ENCODE results near the gene LRRC34. TPM values are rescaled to one million over a fixed set of nuclear protein-coding genes. Genes with fewer than 3 reads are reported as not detected.

LRRC34 gene
- total RNA-seq, 1 donor from 2014 or later, result 1.5 TPM

GRCh38 chr3:169848741-169849140, 36.0 kb upstream of the LRRC34 start:
- Mint-ChIP-seq H3K27ac (ENCODE audit: unreplicated experiment) (no peak overlapping the region), H3K9me3 (ENCODE audit: unreplicated experiment) (no peaks in the 10 kb centered on the region), H3K4me3 (ENCODE audit: unreplicated experiment) (no peak overlapping the region), H3K4me1 (ENCODE audit: unreplicated experiment) (no peaks in the 10 kb centered on the region), H3K36me3 (ENCODE audit: unreplicated experiment) (no peaks in the 10 kb centered on the region), H3K27me3 (ENCODE audit: unreplicated experiment) (peaks cover 18% of the 10 kb centered on the region)
- no peak for TF ChIP-seq CTCF (IDR thresholded peaks at IDR 0.05)
- no peak for DNase-seq (ENCODE audit: extremely low spot score, unreplicated experiment)

- Mint-ChIP-seq H3K4me1 (ENCODE audit: unreplicated experiment) (no peaks in the 10 kb centered on the region), H3K27ac (ENCODE audit: unreplicated experiment) (no peak overlapping the region), H3K9me3 (ENCODE audit: unreplicated experiment) (peaks cover 2% of the 10 kb centered on the region), H3K4me3 (ENCODE audit: unreplicated experiment) (no peak overlapping the region), H3K36me3 (ENCODE audit: unreplicated experiment) (no peaks in the 10 kb centered on the region), H3K27me3 (ENCODE audit: unreplicated experiment) (peaks cover 17% of the 10 kb centered on the region)
- no peak for TF ChIP-seq CTCF (IDR thresholded peaks at IDR 0.05)
- no peak for DNase-seq (ENCODE audit: extremely low spot score, unreplicated experiment)
Measured at GRCh38 chr3:169847896-169848295, 35.2 kb upstream of the LRRC34 start.

GRCh38 chr3:169846458-169847193, 33.9 kb upstream of the LRRC34 start:
- Mint-ChIP-seq H3K27ac (ENCODE audit: unreplicated experiment) (no peak overlapping the region), H3K36me3 (ENCODE audit: unreplicated experiment) (no peaks in the 10 kb centered on the region), H3K4me1 (ENCODE audit: unreplicated experiment) (no peaks in the 10 kb centered on the region), H3K4me3 (ENCODE audit: unreplicated experiment) (no peak overlapping the region), H3K9me3 (ENCODE audit: unreplicated experiment) (peaks cover 2% of the 10 kb centered on the region), H3K27me3 (ENCODE audit: unreplicated experiment) (peaks cover 18% of the 10 kb centered on the region)
- TF ChIP-seq CTCF (IDR thresholded peaks at IDR 0.05), result no peak
- no peak for DNase-seq (ENCODE audit: extremely low spot score, unreplicated experiment)

GRCh38 chr3:169842960-169843359, 30.3 kb upstream of the LRRC34 start:
- no peak for TF ChIP-seq CTCF (IDR thresholded peaks at IDR 0.05)
- H3K9me3 Mint-ChIP-seq (ENCODE audit: unreplicated experiment), result peaks cover 2% of the 10 kb centered on the region
- H3K27me3 Mint-ChIP-seq (ENCODE audit: unreplicated experiment), result peaks cover 22% of the 10 kb centered on the region

GRCh38 chr3:169841171-169841570, 28.5 kb upstream of the LRRC34 start:
- peaks cover 20% of the 10 kb centered on the region for H3K27me3 Mint-ChIP-seq (ENCODE audit: unreplicated experiment)
- no peak for DNase-seq (ENCODE audit: extremely low spot score, unreplicated experiment)
- H3K4me3 Mint-ChIP-seq (ENCODE audit: unreplicated experiment), result no peak overlapping the region

More at GRCh38 chr3:169842960-169843359, 30.3 kb upstream of the LRRC34 start:
- H3K27ac Mint-ChIP-seq (ENCODE audit: unreplicated experiment), result no peak overlapping the region
- H3K36me3 Mint-ChIP-seq (ENCODE audit: unreplicated experiment), result no peaks in the 10 kb centered on the region
- DNase-seq (ENCODE audit: extremely low spot score, unreplicated experiment), result no peak
- H3K4me1 Mint-ChIP-seq (ENCODE audit: unreplicated experiment), result no peaks in the 10 kb centered on the region
- no peak overlapping the region for H3K4me3 Mint-ChIP-seq (ENCODE audit: unreplicated experiment)

More at GRCh38 chr3:169841171-169841570, 28.5 kb upstream of the LRRC34 start:
- TF ChIP-seq CTCF (IDR thresholded peaks at IDR 0.05), result no peak
- Mint-ChIP-seq H3K27ac (ENCODE audit: unreplicated experiment) (no peak overlapping the region), H3K36me3 (ENCODE audit: unreplicated experiment) (no peaks in the 10 kb centered on the region), H3K9me3 (ENCODE audit: unreplicated experiment) (peaks cover 2% of the 10 kb centered on the region), H3K4me1 (ENCODE audit: unreplicated experiment) (no peaks in the 10 kb centered on the region)
